Measurements from ENCODE around the gene CDCA5.
A peak's percentile ranks its signal among the peaks of the same experiment; 100 is the strongest.

Gene CDCA5

GRCh38 chr11:65110354-65110861 lies 26.6 kb upstream of the CDCA5 start:
- Histone ChIP-seq H2BK12ac (ENCODE audit: low read length in 2 of 2) (peak overlapping the region in 1 of 2 experiments; percentile 47), H3K4me2 (ENCODE audit: low read length, poor library complexity, severe bottlenecking) (no peak overlapping the region), H3K14ac (ENCODE audit: low read length in 2 of 2) (no peak overlapping the region), H3K36me3 (ENCODE audit: control insufficient read depth in 1 of 2, insufficient read depth in 2 of 2, low read depth in 1 of 2, low read length in 2 of 2) (peaks cover 23 to 55% of the 10 kb centered on the region in 2 experiments), H3K9ac (ENCODE audit: low read length) (peak overlapping the region; percentile 58), H3K23ac (ENCODE audit: low read length in 2 of 2) (no peak overlapping the region), H4K8ac (ENCODE audit: low read length) (no peak overlapping the region), H2BK120ac (ENCODE audit: low read depth, low read length) (no peak overlapping the region), H4K91ac (ENCODE audit: low read length) (peak overlapping the region; percentile 56), H2AK5ac (ENCODE audit: low read length, severe bottlenecking) (no peak overlapping the region), H3K27ac (ENCODE audit: low read length, poor library complexity, severe bottlenecking) (peak overlapping the region; percentile 35), H3K4ac (ENCODE audit: low read depth in 1 of 2, low read length in 2 of 2) (peak overlapping the region in 1 of 2 experiments; percentile 32), H3K4me1 (ENCODE audit: control insufficient read depth, insufficient read depth, low read depth, low read length) (peaks cover 33% of the 10 kb centered on the region), H3K27me3 (ENCODE audit: control insufficient read depth in 1 of 2, insufficient read depth in 1 of 2, low read length in 2 of 2) (no peaks in the 10 kb centered on the region), H3K18ac (ENCODE audit: low read depth in 1 of 2, low read length in 2 of 2) (peak overlapping the region; percentile 9 to 48), H2BK5ac (ENCODE audit: low read depth, low read length, poor library complexity, severe bottlenecking) (no peak overlapping the region), H3K9me3 (ENCODE audit: control insufficient read depth, low read length) (no peaks in the 10 kb centered on the region), H2AFZ (ENCODE audit: low read depth, low read length) (no peak overlapping the region), H3K79me1 (replicated peaks; ENCODE audit: low read length, poor library complexity, severe bottlenecking) (peaks cover 43% of the 10 kb centered on the region), H3K4me3 (ENCODE audit: insufficient read depth in 1 of 2, low read depth in 1 of 2, low read length in 2 of 2) (peak overlapping the region in 1 of 2 experiments; percentile 26), H2BK15ac (ENCODE audit: low read depth, poor library complexity, severe bottlenecking) (no peak overlapping the region)
- WGBS = 16% methylated on average over 18 of the region's 18 CpGs
- DNase-seq = peak; percentile 85

GRCh38 chr11:65109231-65110198 lies 25.7 kb upstream of the CDCA5 start:
- peaks cover 21 to 48% of the 10 kb centered on the region in 2 experiments for H3K36me3 ChIP-seq (ENCODE audit: control insufficient read depth in 1 of 2, insufficient read depth in 2 of 2, low read depth in 1 of 2, low read length in 2 of 2)
- H3K9me3 ChIP-seq (ENCODE audit: control insufficient read depth, low read length) = no peaks in the 10 kb centered on the region
- H4K8ac ChIP-seq (ENCODE audit: low read length) = no peak overlapping the region
- no peak overlapping the region for H3K23ac ChIP-seq (ENCODE audit: low read length in 2 of 2)
- no peak overlapping the region for H3K18ac ChIP-seq (ENCODE audit: low read depth in 1 of 2, low read length in 2 of 2)
- WGBS = 91% methylated on average over 36 of the region's 36 CpGs
- H3K79me1 ChIP-seq (replicated peaks; ENCODE audit: low read length, poor library complexity, severe bottlenecking) = peaks cover 38% of the 10 kb centered on the region
- H3K9ac ChIP-seq (ENCODE audit: low read length) = no peak overlapping the region
- no peak overlapping the region for H2AK5ac ChIP-seq (ENCODE audit: low read length, severe bottlenecking)
- no peak overlapping the region for H3K27ac ChIP-seq (ENCODE audit: low read length, poor library complexity, severe bottlenecking)
- no peak overlapping the region for H3K4ac ChIP-seq (ENCODE audit: low read depth in 1 of 2, low read length in 2 of 2)
- no peak overlapping the region for H3K4me2 ChIP-seq (ENCODE audit: low read length, poor library complexity, severe bottlenecking)
- H3K4me1 ChIP-seq (ENCODE audit: control insufficient read depth, insufficient read depth, low read depth, low read length) = peaks cover 27% of the 10 kb centered on the region
- H3K4me3 ChIP-seq (ENCODE audit: insufficient read depth in 1 of 2, low read depth in 1 of 2, low read length in 2 of 2) = no peak overlapping the region
- H2BK5ac ChIP-seq (ENCODE audit: low read depth, low read length, poor library complexity, severe bottlenecking) = no peak overlapping the region
- H4K91ac ChIP-seq (ENCODE audit: low read length) = no peak overlapping the region
- no peak overlapping the region for H3K14ac ChIP-seq (ENCODE audit: low read length in 2 of 2)
- no peak overlapping the region for H2BK12ac ChIP-seq (ENCODE audit: low read length in 2 of 2)
- no peak for DNase-seq
- H3K27me3 ChIP-seq (ENCODE audit: control insufficient read depth in 1 of 2, insufficient read depth in 1 of 2, low read length in 2 of 2) = no peaks in the 10 kb centered on the region
- H2AFZ ChIP-seq (ENCODE audit: low read depth, low read length) = no peak overlapping the region
- H2BK120ac ChIP-seq (ENCODE audit: low read depth, low read length) = no peak overlapping the region
- no peak overlapping the region for H2BK15ac ChIP-seq (ENCODE audit: low read depth, poor library complexity, severe bottlenecking)

GRCh38 chr11:65108469-65109123 lies 24.8 kb upstream of the CDCA5 start:
- Histone ChIP-seq H3K4ac (ENCODE audit: low read depth in 1 of 2, low read length in 2 of 2) (no peak overlapping the region), H3K18ac (ENCODE audit: low read depth in 1 of 2, low read length in 2 of 2) (no peak overlapping the region), H4K91ac (ENCODE audit: low read length) (no peak overlapping the region), H3K4me3 (ENCODE audit: insufficient read depth in 1 of 2, low read depth in 1 of 2, low read length in 2 of 2) (no peak overlapping the region), H3K14ac (ENCODE audit: low read length in 2 of 2) (no peak overlapping the region), H2AK5ac (ENCODE audit: low read length, severe bottlenecking) (no peak overlapping the region), H3K36me3 (ENCODE audit: control insufficient read depth in 1 of 2, insufficient read depth in 2 of 2, low read depth in 1 of 2, low read length in 2 of 2) (peaks cover 21 to 44% of the 10 kb centered on the region in 2 experiments), H3K27ac (ENCODE audit: low read length, poor library complexity, severe bottlenecking) (no peak overlapping the region), H3K4me1 (ENCODE audit: control insufficient read depth, insufficient read depth, low read depth, low read length) (peaks cover 23% of the 10 kb centered on the region), H3K23ac (ENCODE audit: low read length in 2 of 2) (no peak overlapping the region), H2AFZ (ENCODE audit: low read depth, low read length) (no peak overlapping the region), H3K9me3 (ENCODE audit: control insufficient read depth, low read length) (no peaks in the 10 kb centered on the region), H2BK5ac (ENCODE audit: low read depth, low read length, poor library complexity, severe bottlenecking) (no peak overlapping the region), H3K9ac (ENCODE audit: low read length) (no peak overlapping the region), H4K8ac (ENCODE audit: low read length) (no peak overlapping the region), H2BK15ac (ENCODE audit: low read depth, poor library complexity, severe bottlenecking) (no peak overlapping the region), H3K27me3 (ENCODE audit: control insufficient read depth in 1 of 2, insufficient read depth in 1 of 2, low read length in 2 of 2) (no peaks in the 10 kb centered on the region), H2BK12ac (ENCODE audit: low read length in 2 of 2) (no peak overlapping the region), H3K4me2 (ENCODE audit: low read length, poor library complexity, severe bottlenecking) (no peak overlapping the region), H3K79me1 (replicated peaks; ENCODE audit: low read length, poor library complexity, severe bottlenecking) (peaks cover 38% of the 10 kb centered on the region), H2BK120ac (ENCODE audit: low read depth, low read length) (no peak overlapping the region)
- no peak for DNase-seq
- WGBS = 95% methylated on average over 35 of the region's 38 CpGs
